ENCODE measurements around the gene IRF3.

The IRF3 gene

GRCh38 chr19:49691243-49692146, 25.8 kb upstream of the IRF3 start:
- in situ Hi-C loops (cut with HindIII; ENCODE audit: low pct_unique_long_range_greater_than_20kb, low sequenced_read_pairs): no loop called here
- no peak for DNase-seq (ENCODE audit: low read depth in 1 of 2, low spot score in 1 of 2)
- TF ChIP-seq JUND (IDR thresholded peaks at IDR 0.05; ENCODE audit: low read depth): no peak

- TF ChIP-seq JUND (IDR thresholded peaks at IDR 0.05; ENCODE audit: low read depth): no peak
- DNase-seq (ENCODE audit: low read depth in 1 of 2, low spot score in 1 of 2): no peak
- in situ Hi-C loops (cut with HindIII; ENCODE audit: low pct_unique_long_range_greater_than_20kb, low sequenced_read_pairs): no loop called here
Observed at GRCh38 chr19:49690656-49691242, 25.1 kb upstream of the IRF3 start, which contains the start of gene CPT1C. CPT1C (plus strand) TSS chr19:49691116; CDS start chr19:49692253, 1,137 bp downstream.

- no peak for TF ChIP-seq JUND (IDR thresholded peaks at IDR 0.05; ENCODE audit: low read depth)
- in situ Hi-C loops (cut with HindIII; ENCODE audit: low pct_unique_long_range_greater_than_20kb, low sequenced_read_pairs): no loop called here
- no peak for DNase-seq (ENCODE audit: low read depth in 1 of 2, low spot score in 1 of 2)
Observed at GRCh38 chr19:49690079-49690655, 24.5 kb upstream of the IRF3 start.

DNA sequence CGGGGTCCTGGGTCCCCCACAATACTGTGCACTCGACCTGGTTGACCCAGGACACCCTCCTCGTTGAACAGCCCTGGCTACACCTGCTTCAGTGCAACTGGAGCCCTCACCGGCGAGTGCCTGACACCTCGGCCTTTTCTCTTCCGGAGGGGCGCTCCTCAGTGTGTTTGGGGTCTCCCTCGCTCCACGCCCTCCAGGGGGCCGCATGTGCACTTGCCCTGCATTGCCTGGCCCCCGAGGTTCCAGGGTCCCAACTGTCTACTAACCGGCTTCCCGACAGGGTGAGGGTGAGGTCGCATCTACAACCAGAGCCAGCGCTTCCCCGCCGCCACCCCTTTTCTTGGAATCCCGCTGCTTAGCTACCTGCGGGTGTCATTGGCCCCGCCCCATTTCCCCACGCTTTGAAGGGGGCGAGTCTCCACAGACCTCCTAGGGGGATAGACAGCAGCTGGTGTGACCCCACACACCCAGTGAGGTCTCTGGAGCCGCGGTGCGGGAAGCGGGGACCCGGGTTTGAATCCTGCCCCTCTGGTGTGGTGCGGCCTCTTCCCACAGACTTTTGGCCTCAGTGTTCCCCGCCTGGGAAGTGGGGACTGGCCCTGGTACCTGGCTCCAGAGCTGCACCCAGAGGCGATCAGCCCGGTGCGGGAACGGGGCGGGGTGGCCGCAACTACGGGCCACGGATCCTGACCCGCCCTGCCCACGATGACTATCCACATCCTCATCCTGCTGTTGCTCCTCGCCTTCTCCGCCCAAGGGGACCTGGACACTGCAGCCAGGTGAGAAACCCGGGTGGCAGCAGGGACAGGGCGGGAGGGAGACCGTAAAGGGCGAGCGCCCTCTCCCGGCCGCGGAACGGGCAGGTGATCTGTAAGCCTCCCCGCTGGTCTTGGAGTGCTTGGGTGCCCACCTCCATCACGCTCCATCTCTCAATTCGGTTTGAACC, 23.7 kb upstream of the IRF3 start, which contains the start of gene ADM5:
ADM5 (plus strand) TSS at position 462 of the 946 bp plus-strand sequence; CDS start at position 706, 244 bp downstream.
- no peak for DNase-seq (ENCODE audit: low read depth in 1 of 2, low spot score in 1 of 2)
- in situ Hi-C loops (cut with HindIII; ENCODE audit: low pct_unique_long_range_greater_than_20kb, low sequenced_read_pairs): no loop called here
- TF ChIP-seq JUND (IDR thresholded peaks at IDR 0.05; ENCODE audit: low read depth): no peak

DNA sequence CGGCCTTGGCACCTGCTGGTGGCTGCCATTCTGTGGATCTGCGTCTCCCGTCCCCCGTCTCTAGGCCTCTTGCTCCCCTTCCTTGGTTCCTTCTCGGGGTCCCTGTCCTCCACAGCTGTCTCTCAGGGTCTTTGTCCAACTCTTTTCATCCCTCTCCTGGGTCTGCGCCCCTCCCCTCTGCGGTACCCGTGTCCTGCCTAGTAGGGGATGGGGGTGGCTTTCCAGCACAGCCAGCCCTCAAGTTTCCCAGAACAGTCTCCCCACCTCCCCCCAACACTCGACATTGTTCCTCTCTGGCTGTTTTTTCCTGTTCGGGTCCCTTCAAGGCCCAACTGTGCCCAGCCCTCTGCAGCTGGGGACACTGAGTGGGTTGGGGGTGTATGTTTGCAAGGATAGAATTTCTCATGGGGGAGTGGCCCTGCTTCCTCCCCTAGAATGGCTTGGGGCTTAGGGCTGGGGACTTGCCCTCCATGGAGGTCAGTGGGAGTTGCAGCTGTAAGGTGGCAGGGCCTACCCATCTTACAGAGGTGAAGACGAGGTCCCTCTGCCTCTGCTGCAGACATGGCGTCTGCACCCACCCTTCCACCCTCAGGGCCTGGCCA, 23.0 kb upstream of the IRF3 start:
- in situ Hi-C loops (cut with HindIII; ENCODE audit: low pct_unique_long_range_greater_than_20kb, low sequenced_read_pairs): no loop called here
- DNase-seq (ENCODE audit: low read depth in 1 of 2, low spot score in 1 of 2): no peak
- TF ChIP-seq JUND (IDR thresholded peaks at IDR 0.05; ENCODE audit: low read depth): no peak

DNA sequence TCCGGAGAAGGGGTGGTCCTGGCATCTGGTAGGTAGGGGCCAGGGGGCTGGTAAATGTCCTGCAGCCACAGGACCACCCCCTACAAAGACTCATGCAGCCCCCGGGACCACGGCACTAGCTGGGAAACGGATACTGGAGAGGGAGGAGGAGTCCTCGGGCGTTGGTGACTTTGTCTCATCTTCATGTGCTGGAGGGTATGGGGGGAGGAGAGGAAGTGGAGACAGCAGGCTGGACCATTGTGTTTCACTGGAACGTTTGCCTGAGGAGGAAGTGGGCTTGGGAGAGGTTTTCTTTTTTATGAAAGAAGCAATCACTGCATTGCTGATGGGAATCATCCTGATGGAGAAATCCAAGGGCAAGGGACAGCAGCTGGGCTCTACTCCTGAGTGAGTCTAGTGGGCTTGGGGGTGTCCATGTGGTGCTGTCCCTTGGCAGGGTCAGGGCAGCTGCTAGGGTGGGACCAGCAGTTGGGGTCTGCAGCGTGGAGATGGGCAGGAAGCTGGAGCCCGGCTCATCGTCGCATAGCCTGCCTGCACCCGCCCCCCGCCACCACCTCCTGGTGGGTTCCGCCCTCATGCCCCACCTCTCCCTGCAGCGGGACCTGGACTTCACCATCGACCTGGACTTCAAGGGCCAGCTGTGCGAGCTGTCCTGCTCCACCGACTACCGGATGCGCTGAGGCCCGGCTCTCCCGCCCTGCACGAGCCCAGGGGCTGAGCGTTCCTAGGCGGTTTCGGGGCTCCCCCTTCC, 22.1 kb upstream of the IRF3 start:
- TF ChIP-seq JUND (IDR thresholded peaks at IDR 0.05; ENCODE audit: low read depth): no peak
- in situ Hi-C loops (cut with HindIII; ENCODE audit: low pct_unique_long_range_greater_than_20kb, low sequenced_read_pairs): no loop called here
- no peak for DNase-seq (ENCODE audit: low read depth in 1 of 2, low spot score in 1 of 2)

DNA sequence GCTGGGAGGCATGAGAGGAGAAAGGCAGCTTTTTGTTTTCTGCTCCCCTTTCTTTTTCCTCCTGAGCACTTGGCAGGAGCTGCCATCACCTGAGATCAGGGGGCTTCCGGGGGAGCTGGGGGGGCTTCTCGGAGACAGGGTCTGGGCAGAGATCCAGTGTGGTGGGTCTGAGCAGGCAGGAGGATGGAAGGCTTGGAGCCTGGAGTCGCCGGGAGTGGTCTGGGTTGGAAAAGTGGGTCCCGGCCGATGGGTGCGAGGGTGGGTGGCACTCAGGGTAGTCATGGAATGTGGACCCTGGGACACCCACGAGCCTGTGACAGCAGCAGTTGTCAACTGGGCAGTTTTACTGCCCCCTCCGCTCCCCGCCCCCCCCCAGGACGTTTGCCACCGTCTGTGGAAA, 21.5 kb upstream of the IRF3 start:
- DNase-seq (ENCODE audit: low read depth in 1 of 2, low spot score in 1 of 2): no peak
- no peak for TF ChIP-seq JUND (IDR thresholded peaks at IDR 0.05; ENCODE audit: low read depth)
- in situ Hi-C loops (cut with HindIII; ENCODE audit: low pct_unique_long_range_greater_than_20kb, low sequenced_read_pairs): no loop called here

DNA sequence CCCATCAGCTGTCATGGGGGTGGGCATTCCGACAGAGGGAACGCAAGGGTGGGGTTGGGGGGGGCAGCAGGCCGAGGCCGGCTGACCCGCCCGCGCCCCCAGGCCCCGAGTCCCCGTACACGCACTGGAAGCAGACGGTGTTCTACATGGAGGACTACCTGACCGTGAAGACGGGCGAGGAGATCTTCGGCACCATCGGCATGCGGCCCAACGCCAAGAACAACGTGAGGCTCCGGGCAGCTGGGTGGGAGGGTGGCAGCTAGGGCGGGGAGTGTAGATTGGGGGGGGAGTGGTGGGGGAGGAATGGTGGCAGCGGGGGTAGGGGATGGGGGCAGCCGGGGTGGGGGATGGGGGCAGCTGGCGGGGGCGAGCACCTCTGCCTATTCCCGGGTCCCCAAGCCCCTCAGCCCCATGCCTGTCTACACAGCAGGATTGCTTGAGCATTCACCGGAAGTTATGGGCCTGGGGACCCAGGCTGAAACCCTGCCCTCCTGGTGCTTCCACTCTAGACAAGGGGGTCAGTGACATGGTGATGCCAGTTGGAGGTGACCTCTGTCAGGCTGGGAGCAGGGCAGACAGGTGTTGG, 20.9 kb upstream of the IRF3 start:
- in situ Hi-C loops (cut with HindIII; ENCODE audit: low pct_unique_long_range_greater_than_20kb, low sequenced_read_pairs): no loop called here
- no peak for TF ChIP-seq JUND (IDR thresholded peaks at IDR 0.05; ENCODE audit: low read depth)
- no peak for DNase-seq (ENCODE audit: low read depth in 1 of 2, low spot score in 1 of 2)

DNA sequence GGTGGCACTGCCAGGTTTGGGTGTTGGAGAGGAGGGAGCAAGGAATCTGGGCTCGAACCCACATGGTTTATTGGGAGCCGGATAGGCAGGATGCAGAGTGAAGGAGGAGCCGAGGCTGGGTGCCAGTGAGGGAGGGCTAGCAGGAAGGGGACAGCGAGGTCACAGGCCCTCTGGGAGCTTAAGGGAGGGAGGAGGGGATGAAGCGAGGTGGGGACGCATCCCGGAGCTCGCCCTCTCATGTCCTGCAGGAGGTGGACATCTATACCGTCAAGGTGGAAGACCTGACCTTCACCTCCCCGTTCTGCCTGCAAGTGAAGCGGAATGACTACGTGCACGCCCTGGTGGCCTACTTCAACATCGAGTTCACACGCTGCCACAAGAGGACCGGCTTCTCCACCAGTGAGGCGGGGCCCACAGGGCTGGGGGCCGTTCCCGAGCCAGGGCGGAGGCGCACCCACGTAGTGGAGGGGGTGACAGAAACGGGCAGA, 20.2 kb upstream of the IRF3 start:
- in situ Hi-C loops (cut with HindIII; ENCODE audit: low pct_unique_long_range_greater_than_20kb, low sequenced_read_pairs): no loop called here
- no peak for TF ChIP-seq JUND (IDR thresholded peaks at IDR 0.05; ENCODE audit: low read depth)
- DNase-seq (ENCODE audit: low read depth in 1 of 2, low spot score in 1 of 2): no peak

DNA sequence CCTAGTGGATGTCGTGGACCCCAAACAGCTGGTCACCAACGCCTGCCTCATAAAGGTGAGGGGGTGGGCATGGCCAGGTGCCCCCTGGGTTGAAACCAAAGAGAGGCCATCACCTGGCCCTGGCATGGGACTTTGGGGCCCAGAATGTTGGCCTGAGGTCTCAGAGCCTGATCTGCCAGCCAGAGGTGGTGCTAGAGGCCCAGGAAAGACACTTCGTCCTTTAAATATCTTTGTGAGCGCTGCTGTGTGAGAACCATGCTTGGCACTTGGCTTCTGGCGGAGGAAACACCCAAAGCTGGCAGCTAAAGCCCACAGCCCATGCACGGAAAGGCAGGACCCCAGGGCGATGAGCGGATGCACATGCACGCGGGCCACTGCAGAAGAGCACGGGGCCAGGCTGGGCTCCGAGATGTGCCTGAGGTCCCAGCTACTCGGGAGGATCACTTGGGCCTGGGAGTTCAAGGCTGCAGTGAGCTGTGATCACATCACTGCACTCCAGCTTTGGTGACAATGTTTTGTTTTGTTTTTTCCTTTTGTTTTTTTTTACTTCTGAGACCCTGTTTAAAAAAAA, 19.4 kb upstream of the IRF3 start:
- no peak for TF ChIP-seq JUND (IDR thresholded peaks at IDR 0.05; ENCODE audit: low read depth)
- DNase-seq (ENCODE audit: low read depth in 1 of 2, low spot score in 1 of 2): no peak
- in situ Hi-C loops (cut with HindIII; ENCODE audit: low pct_unique_long_range_greater_than_20kb, low sequenced_read_pairs): no loop called here
